T-helper 2 cell treated with Interferon-gamma antibody and Interleukin-4, amounts not matched to agents 100 ng/mL and 5 ng/mL, for 36 hours (primary cell): ENCODE data around the gene NUTM2F. TPM values are rescaled to one million over a fixed set of nuclear protein-coding genes. Genes with fewer than 3 reads are reported as not detected.
"Not testable (repeated sequence)": the region's sequence is repeated elsewhere in the genome, so short reads cannot be mapped to it uniquely, and the experiment has no call there.

Experiments used
- intact Hi-C: fragments of 100-400 bp; cut with micrococcal nuclease; formaldehyde crosslinking; loops from one replicate; pipeline ENCODE4 v1.15.1; 2023
- total RNA-seq: library from RNA; stranded (reverse); gene quantifications from 2 replicates; pipeline ENCODE4 v1.2.3, GENCODE V29; 2022

Gene NUTM2F
- not detected in 2 replicates for total RNA-seq

GRCh38 chr9:94328544-94328943, at the start of gene NUTM2F:
Gene NUTM2F (minus strand): TSS chr9:94328644. CDS start chr9:94328623, 21 bp downstream.
- intact Hi-C loops = not testable (repeated sequence)

- intact Hi-C loops = loop anchor here (10.0 kb wide), 1 partner anchor 210 kb away; no protein-coding TSS in a partner anchor
These were observed 46.8 kb upstream of the NUTM2F start for GRCh38 chr9:94375197-94375596.

DNA sequence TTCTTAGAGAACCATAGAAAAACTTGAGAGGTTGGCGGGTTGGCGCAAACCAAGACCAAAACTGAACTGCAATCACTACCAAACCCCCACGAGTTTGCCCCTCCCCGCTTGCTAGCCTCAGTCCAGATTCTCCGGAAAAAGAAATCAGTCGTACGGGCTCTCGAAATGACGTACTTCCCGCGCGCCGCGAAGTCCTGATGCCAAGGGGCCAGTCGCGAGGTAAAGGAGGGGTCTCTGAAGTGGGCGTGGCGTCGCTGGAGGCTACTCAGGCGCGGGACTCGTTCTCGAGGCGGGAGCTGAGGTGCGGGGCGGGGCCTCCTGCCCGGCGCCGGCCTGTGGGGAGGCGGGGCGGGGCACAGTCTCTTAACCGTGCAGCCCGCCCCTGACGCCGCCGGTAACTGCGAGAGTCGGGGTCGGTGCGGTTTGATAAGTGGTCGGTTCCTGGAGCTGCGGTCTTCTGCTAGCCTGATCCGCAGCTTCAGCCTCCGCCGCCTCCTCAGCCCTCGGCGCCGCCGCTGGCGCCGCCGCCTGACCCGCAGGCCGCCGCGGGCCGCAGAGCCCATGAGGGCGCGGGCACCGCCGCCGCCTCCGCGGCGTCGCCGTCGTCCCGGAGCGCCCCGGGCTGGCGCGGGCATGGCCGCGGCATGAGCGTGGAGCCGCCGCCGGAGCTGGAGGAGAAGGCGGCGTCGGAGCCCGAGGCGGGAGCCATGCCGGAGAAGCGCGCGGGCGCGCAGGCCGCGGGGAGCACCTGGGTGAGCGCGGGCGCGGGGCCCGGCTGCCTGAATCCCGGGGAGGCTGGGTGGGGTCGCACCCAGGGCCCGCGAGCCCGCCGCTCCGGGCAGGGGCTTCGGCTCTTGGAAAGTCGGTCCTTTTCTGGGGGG, 46.0 kb upstream of the NUTM2F start:
- intact Hi-C loops = loop anchor here (10.0 kb wide), 1 partner anchor 210 kb away; no protein-coding TSS in a partner anchor

DNA sequence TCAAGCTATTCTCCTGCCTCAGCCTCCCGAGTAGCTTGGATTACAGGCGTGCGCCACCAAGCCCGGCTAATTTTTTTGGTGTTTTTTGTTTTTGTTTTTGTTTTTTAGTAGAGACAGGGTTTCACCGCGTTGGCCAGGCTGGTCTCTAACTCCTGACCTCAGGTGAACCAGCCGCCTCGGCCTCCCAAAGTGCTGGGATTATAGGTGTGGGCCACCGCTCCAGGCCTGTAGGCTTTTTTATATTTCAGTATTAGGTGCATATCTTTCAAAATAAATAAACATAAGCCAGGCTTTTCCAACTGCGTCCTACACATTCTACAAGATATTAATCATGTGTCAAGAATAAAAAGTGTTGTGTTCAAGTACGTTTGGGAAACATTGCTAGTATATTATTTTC, 45.3 kb upstream of the NUTM2F start:
- intact Hi-C loops = loop anchor here (10.0 kb wide), 1 partner anchor 209 kb away; no protein-coding TSS in a partner anchor

- intact Hi-C loops = loop anchor here (10.0 kb wide), 1 partner anchor 205 kb away; no protein-coding TSS in a partner anchor
These were observed 41.8 kb upstream of the NUTM2F start for GRCh38 chr9:94370266-94370665.

DNA sequence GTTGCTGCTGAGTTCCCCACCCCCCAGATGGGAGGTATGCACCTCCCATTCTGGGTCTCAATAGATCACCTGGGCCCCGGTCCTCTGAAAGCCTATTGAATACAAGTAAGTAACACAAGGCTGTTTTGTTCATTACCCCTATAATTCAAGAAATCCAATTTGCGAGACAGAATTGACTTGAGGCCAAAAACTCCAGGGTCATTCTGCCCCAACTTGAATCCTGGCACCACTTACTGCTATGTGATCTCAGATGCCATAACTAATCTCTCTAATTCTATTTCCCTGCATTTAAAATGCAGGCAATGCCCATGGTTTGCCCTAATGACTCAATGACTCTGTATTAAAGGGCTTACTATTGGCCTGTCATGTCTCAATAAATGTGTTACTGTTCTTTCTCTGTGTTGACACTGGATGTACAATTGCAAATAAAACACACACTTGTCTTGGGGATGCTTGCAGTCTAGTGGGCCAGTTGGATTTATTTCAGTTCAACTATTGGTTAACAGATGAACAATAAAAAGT, 35.7 kb upstream of the NUTM2F start:
- intact Hi-C loops = not testable (repeated sequence)

DNA sequence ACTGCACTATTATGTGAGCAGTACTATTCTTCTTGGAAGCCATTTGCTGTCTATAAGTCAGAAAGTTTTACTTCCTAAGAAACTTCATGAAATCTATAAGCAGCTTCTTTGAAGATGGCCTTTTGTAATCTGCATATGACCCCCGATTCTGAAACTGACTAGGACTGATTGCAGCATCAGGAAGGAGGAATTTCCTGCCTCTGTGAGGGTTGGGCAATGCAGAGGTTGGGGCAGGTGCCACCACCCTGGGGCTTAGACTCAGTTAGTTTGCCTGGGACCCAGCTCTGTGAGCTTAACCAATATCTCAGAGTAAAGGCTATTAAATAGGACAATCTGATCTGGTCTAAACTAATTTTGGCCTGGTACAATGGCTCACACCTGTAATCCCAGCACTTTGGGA, 28.7 kb upstream of the NUTM2F start:
- intact Hi-C loops = not testable (repeated sequence)

DNA sequence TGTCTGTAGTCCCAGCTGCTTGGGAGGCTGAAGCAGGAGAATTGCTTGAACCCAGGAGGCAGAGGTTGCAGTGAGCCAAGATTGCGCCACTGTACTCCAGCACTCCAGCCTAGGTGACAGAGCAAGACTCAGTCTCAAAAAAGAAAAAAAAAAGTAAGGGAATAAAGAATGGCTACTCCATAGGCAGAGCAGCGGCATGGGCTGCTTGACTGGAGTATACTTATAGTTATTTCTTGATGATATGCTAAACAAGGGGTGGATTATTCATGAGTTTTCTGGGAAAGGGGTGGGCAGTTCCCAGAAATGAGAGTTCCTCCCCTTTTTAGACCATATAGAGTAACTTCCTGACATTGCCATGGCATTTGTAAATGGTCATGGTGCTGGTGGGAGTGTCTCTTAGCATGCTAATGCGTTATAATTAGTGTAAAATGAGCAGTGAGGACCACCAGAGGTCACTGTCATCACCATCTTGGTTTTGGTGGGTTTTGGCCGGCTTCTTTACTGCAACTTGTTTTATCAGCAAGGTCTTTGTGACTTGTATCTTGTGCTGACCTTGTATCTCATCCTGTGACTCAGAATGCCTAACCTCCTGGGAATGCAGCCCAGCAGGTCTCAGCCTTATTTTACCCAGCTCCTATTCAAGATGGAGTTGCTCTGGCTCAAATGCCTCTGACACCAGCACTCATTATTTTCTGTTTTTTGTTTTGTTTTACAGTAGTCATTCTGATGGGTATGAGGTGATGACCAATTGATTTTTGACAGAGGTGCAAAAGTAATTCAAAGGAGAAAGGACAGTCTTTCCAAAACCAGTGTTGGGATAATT, 23.7 kb upstream of the NUTM2F start:
- intact Hi-C loops = not testable (repeated sequence)

DNA sequence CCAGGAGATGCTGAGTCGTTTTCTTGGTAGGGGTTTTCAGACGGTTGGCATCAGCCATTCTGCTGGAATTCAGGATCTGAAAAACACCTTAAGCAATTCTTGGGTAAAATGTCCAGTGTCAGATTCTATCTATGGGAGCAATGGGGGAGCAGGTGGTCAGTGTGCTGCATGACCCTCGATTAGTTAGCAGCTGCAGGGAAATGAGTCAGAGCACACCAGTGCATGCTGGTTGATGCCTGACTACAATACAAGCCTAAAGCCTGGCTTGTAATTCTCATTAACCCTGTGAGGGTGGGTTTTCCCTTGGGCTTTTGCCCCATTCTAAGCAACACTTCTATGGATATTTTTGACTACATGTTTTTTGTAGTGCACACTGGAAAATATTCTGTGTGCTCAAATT, 20.3 kb upstream of the NUTM2F start:
- intact Hi-C loops = not testable (repeated sequence)

DNA sequence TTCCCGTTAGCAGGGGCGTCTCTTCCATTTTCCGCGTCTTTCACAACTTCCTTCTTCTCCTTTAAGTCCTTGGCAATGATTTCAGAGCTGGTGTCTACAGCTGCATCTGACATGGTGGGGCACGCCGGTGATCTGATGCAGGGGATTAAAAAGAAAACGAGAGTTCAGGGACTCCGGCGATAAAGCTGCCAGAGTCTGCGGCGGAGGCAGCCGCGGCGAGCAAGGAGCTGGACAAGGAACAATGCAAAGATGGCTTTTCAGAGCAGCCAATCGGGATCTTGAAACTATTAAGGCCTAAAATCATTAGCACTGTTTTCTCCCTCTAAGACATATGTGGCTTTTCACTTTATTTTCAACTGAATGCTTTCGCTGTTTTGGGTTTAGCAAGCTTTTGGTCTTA, 19.0 kb upstream of the NUTM2F start:
- intact Hi-C loops = not testable (repeated sequence)

- intact Hi-C loops = not testable (repeated sequence)
These were observed 13.3 kb upstream of the NUTM2F start for GRCh38 chr9:94341703-94342102.

DNA sequence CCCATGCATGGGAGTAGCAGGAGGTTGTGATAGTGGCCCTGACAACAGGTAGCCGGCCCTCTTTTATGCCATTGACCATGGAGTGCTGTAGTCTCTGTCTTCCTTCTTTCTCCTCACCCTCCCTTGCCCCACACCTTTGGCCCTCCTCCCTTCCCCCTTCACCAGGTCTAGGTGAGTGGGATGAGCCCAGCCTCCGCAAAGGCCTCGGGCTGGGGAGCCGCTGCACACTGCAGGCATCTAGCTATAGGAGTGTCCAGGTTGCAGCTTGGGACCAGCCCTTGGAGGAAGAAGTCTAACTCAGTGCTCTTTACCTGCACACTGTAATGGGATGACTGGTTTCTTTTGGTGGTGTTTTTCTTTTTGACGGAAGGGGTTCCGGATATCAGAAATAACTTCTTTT, 12.3 kb upstream of the NUTM2F start:
- intact Hi-C loops = not testable (repeated sequence)

DNA sequence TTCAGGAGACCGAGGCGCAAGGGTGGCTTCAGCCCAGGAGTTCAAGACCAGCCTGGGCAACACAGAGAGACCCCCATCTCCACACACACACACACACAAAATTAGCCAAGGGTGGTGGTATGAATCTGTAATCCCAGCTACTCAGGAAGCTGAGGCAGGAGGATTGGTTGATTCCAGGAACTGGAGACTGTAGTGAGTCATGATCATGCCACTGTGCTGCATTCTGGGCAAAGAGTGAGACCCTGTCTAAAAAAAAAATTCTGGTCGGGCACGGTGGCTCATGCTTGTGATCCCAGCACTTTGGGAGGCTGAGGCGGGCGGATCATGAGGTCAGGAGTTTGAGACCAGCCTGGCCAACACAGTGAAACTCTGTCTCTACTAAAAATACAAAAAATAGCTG, 11.2 kb upstream of the NUTM2F start:
- intact Hi-C loops = not testable (repeated sequence)

GRCh38 chr9:94338723-94339122, 10.3 kb upstream of the NUTM2F start:
- intact Hi-C loops = not testable (repeated sequence)

GRCh38 chr9:94336445-94336844, 8.0 kb upstream of the NUTM2F start:
- intact Hi-C loops = not testable (repeated sequence)

- intact Hi-C loops = not testable (repeated sequence)
These were observed 2.9 kb downstream of the NUTM2F start for GRCh38 chr9:94325583-94325982.

DNA sequence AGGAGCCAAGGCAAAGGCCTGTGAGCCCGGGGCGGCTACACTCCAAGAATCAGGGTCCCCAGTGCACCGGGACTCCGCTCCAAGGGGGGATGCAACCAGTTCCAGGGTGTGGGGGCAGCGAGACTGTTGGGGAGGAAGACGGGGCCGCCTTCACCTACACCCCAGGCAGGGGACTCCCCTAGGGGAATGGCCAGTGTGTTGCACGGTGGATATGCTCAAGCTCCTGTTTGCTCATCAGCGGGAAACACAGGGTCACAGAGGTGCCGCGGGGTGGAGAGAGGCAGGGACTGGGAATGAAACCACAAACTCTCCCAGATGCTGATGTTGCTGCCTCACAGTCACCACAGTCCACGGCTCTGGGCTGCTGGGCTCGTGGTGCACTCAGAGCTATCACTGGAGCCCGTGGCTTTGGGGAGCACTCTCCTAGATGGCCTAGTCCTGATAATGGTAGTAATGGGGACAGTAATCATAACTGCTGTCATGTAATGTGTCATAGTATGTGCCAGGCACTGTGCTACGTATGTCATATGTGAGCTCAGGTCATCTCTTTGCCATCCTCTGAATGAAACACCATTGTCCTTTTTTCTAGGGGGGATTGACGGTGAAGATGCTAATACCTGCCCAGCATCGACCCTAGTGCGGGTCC, 5.2 kb downstream of the NUTM2F start:
- intact Hi-C loops = not testable (repeated sequence)

DNA sequence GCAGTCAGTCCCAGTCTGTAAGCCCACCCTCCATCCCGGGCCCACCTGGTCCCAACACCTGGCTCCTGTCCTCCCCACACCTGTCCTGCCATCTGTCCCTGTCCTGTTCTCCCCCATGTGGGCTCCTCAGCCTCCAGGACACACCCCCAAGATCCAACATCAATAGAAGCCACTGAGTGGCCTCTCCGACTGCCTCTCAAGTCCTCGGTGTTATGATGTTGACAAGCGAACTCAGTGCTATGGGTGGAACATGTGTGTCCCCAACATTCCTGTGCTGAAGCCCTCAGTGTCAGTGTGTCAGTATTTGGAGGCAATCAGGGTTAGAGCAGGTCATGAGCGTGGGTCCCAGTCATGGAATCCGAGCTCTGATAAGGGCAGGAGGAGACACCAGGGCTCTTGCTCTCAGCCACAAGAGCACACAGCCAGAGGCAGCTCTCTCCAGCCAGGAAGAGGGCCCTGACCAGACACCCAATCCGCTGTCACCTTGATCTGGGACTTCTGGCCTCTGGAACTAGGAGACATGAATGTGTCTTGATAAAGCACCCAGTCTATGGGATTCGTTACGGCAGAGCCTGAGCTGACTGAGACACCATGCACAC, 6.0 kb downstream of the NUTM2F start:
- intact Hi-C loops = not testable (repeated sequence)

DNA sequence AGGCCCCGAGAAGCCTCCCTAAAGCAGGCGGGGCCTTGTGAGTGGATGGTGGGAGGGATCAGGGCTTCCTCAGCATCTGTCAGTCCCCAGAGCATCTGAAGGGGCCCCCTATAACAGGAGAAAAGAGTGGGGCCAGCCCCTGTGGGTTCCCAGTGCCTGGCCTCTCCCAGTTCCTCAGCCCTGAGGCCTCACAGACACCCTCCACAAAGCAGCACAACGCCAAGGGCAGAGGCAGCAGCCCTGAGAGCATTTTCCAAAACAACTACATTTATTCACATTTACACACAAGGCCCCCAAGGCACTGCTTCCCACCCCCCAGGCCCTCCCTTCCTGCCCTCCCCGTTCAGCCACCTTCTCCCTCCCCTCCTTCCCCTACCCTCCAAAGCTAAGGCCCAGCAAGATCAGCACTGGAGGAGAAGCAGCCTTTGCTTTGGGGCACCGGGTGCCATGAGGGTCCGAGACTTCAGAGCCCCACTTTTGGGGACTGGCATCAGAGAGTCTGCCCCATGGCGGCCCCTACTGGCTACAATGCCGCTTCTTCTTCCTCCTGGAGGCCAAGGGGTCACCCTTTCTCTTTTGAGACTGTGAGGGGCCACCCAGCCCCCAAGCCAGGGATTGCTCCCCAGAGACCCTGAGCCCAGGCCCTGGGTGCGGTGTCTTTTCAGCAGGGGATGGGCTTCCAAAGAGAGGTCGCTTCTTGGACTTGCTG, 10.3 kb downstream of the NUTM2F start:
- intact Hi-C loops = not testable (repeated sequence)

DNA sequence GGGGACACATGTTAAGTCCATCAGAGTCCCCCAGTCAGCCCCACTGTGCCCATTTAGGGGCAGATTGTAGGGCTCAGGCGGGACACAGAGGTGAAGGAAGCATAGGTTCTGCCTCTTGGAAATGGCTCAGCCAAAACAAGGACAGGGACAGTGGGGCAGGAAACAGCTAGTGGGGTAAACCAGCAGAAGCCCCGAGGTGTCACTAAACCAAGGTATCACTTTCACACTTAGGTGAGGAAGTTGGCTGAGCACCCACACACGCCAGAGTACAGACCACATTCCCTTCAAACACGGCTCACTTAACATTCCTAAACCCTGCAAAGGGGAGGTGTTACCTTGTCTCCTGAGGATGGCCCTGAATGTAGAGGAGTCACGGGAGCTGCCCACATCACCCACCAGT, 12.2 kb downstream of the NUTM2F start:
- intact Hi-C loops = not testable (repeated sequence)
